ENCODE measurements around the gene NQO2. TPM values are rescaled to one million over a fixed set of nuclear protein-coding genes. Genes with fewer than 3 reads are reported as not detected.

The NQO2 gene
- total and polyA plus RNA-seq, 10 donors = 16.3 to 55.1 (median 30.7) TPM

GRCh38 chr6:3013901-3014674, 14.4 kb downstream of the NQO2 start:
- TF ChIP-seq POLR2AphosphoS5 (IDR thresholded peaks at IDR 0.05) = no peak
- TF ChIP-seq CTCF (IDR thresholded peaks at IDR 0.05 in 8 of 11, conservative IDR thresholded peaks at IDR 0.05 in 3 of 11) = no peak
- TF ChIP-seq POLR2A (IDR thresholded peaks at IDR 0.05) = no peak
- H3K4me3 ChIP-seq = no peak overlapping the region
- peaks cover 2 to 28% (median 25%) of the 10 kb centered on the region in 8 donors for H3K9me3 ChIP-seq
- H3K27ac ChIP-seq = peak overlapping the region in 6 of 8 donors; percentile 54 to 89 (median 84)
- intact Hi-C loops (cut with DNase I; ENCODE audit: low total_unique reads) = no loop called here
- H3K36me3 ChIP-seq = peaks cover 0 to 96% (median 39%) of the 10 kb centered on the region in 6 donors
- H3K4me1 ChIP-seq = peaks cover 0 to 25% (median 10%) of the 10 kb centered on the region in 6 donors
- no peak for DNase-seq
- no peaks in the 10 kb centered on the region for H3K27me3 ChIP-seq (replicated peaks in 1 of 7)
- 90 to 94% (median 91%) methylated on average over 18 of the region's 18 CpGs for WGBS, 5 donors

- Histone ChIP-seq H3K9me3 (peaks cover 2 to 28% (median 25%) of the 10 kb centered on the region in 8 donors), H3K36me3 (peaks cover 0 to 95% (median 36%) of the 10 kb centered on the region in 6 donors), H3K4me3 (no peak overlapping the region), H3K27me3 (replicated peaks in 1 of 7) (no peaks in the 10 kb centered on the region), H3K4me1 (peaks cover 0 to 31% (median 11%) of the 10 kb centered on the region in 6 donors), H3K27ac (peak overlapping the region in 2 of 8 donors; percentile 84 to 89)
- TF ChIP-seq POLR2AphosphoS5 (IDR thresholded peaks at IDR 0.05) (no peak), CTCF (IDR thresholded peaks at IDR 0.05 in 8 of 11, conservative IDR thresholded peaks at IDR 0.05 in 3 of 11) (no peak), POLR2A (IDR thresholded peaks at IDR 0.05) (no peak)
- intact Hi-C loops (cut with DNase I; ENCODE audit: low total_unique reads) = no loop called here
- 86 to 97% (median 94%) methylated on average over 4 of the region's 4 CpGs for WGBS, 5 donors
- DNase-seq = no peak
Measured at GRCh38 chr6:3014675-3015066, 15.0 kb downstream of the NQO2 start.

- peaks cover 2 to 26% (median 25%) of the 10 kb centered on the region in 8 donors for H3K9me3 ChIP-seq
- peaks cover 0 to 35% (median 11%) of the 10 kb centered on the region in 6 donors for H3K4me1 ChIP-seq
- H3K36me3 ChIP-seq = peaks cover 0 to 95% (median 34%) of the 10 kb centered on the region in 6 donors
- intact Hi-C loops (cut with DNase I; ENCODE audit: low total_unique reads) = no loop called here
- WGBS, 5 donors = 91 to 100% (median 97%) methylated on average over 7 to 10 of the region's 10 CpGs
- H3K4me3 ChIP-seq = no peak overlapping the region
- no peaks in the 10 kb centered on the region for H3K27me3 ChIP-seq (replicated peaks in 1 of 7)
- TF ChIP-seq POLR2A (IDR thresholded peaks at IDR 0.05) (no peak), POLR2AphosphoS5 (IDR thresholded peaks at IDR 0.05) (no peak), CTCF (IDR thresholded peaks at IDR 0.05 in 8 of 11, conservative IDR thresholded peaks at IDR 0.05 in 3 of 11) (no peak)
- H3K27ac ChIP-seq = no peak overlapping the region
- DNase-seq = no peak
Measured at GRCh38 chr6:3015144-3015543, 15.4 kb downstream of the NQO2 start.
